Coronary artery (tissue), 2 donors: ENCODE measurements around the gene TMEM114.

Source experiments
- DNase-seq: peaks from one replicate; pipeline ENCODE4 v3.0.0-alpha.2; 2017; ENCODE audit warnings: low spot score
- H3K27ac ChIP-seq, 2 donors: fragments of 200-600 bp; sonication (generic); one replicate each; pipeline ENCODE4 v1.5.1; 2016 to 2019
- H3K4me3 ChIP-seq: fragments of 200-600 bp; sonication (generic); 2 replicates; pipeline ENCODE4 v1.5.1; 2016; ENCODE audit warnings: mild to moderate bottlenecking, moderate library complexity
- TF ChIP-seq, protein P1 (sequence below): fragments of 200-600 bp; sonication (generic); IDR thresholded peaks from one replicate; pipeline ENCODE4 v1.5.1; 2019; ENCODE audit warnings: antibody characterized with exemption

TMEM114 gene

DNA sequence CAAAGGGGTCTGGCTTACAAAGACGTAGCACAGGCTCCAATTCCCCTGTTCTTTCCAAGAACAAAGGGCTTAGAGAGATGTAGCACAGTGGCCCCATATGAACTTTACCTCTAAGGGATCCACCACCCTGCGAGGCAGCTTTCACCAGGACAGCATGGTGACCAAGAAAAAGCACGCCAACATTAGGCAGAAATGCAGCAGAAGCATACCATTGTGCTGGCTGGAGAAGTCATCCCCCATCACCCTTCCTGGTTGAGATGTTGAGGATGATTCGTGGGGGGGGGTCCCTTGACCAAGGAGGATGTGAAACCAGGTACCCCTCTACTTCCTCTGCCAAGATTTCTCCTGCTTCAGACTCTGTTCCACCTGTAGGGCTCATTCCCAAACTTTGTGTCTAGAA lies 48.4 kb downstream of the TMEM114 start:
- DNase-seq: no peak
- H3K4me3 ChIP-seq: no peak overlapping the region
- TF ChIP-seq, protein P1, sequence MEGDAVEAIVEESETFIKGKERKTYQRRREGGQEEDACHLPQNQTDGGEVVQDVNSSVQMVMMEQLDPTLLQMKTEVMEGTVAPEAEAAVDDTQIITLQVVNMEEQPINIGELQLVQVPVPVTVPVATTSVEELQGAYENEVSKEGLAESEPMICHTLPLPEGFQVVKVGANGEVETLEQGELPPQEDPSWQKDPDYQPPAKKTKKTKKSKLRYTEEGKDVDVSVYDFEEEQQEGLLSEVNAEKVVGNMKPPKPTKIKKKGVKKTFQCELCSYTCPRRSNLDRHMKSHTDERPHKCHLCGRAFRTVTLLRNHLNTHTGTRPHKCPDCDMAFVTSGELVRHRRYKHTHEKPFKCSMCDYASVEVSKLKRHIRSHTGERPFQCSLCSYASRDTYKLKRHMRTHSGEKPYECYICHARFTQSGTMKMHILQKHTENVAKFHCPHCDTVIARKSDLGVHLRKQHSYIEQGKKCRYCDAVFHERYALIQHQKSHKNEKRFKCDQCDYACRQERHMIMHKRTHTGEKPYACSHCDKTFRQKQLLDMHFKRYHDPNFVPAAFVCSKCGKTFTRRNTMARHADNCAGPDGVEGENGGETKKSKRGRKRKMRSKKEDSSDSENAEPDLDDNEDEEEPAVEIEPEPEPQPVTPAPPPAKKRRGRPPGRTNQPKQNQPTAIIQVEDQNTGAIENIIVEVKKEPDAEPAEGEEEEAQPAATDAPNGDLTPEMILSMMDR: no peak
- no peak overlapping the region for H3K27ac ChIP-seq

DNA sequence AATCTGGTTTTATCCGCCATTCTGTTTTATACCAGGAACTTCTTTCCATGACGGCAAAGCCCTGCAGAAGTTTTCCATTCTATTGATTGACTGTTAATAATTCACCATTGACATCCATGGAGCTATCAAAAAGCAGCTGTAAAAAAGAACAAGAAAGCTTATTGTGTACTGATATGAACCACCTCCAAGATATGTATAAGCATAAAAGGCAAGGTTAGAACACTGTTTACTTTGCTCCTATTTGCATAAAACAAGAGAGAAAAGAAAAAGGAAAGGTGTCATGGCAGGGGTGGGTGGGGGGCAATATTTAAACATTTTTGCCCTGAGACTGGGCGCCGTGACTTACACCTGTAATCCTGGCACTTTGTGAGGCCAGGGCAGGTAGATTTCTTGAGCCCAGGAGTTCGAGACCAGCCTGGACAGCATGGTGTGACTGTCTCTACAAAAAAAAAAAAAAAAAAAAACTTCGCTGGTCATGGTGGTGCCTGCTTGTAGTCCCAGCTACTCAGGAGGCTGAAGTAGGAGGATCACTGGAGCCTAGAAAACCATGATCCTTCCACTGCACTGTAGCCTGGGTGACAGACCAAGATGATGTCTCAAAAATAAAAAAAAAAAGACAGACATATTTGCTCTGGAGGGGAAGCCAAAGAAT lies 52.5 kb downstream of the TMEM114 start:
- Histone ChIP-seq H3K27ac (no peak overlapping the region), H3K4me3 (no peak overlapping the region)
- TF ChIP-seq, protein P1: no peak
- no peak for DNase-seq

DNA sequence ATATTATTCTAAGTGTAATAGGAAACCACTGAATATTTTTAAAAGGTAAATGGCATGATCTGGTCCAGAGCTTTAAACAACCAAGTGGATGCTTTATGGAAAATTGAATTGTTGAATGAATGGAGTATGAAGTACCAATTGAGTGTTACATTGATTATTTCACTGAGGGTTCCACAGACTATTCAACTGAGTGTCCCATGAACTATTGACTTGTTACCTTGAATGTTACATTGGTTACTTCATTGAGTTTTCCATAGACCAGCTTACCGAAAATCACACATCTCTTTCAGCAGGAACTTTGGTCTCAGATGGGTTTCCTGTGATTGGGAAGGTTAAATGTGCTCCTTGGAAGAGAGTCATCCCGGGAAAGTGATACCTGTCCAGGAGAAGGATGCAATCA lies 56.8 kb downstream of the TMEM114 start:
- TF ChIP-seq, protein P1: no peak
- Histone ChIP-seq H3K27ac (no peak overlapping the region), H3K4me3 (no peak overlapping the region)
- no peak for DNase-seq

DNA sequence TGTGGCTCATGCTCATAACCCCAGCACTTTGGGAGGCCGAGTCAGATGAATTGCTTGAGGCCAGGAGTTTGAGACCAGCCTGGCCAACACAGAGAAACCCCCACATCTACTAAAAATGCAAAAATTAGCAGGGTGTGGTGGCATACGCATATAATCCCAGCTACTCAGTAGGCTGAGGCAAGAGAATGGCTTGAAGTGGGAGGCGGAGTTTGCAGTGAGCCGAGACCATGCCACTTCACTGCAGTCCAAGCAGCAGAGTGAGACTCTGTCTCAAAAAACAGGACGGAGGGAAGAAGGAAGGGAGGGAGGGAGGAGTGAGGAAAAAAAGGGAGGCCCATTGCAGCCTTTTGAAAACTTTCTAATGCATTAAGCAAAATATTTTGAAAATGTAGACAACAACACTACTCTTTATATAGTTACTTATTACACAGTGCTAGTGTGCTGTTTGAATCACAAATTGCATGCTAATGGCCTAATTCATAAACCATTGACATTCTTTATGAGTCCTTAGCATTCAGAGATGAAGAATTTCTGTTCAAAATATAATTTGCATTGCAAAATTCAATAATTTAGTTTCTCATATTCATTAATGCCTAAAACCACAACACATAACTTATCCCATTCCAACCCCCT lies 59.4 kb downstream of the TMEM114 start:
- Histone ChIP-seq H3K27ac (no peak overlapping the region), H3K4me3 (no peak overlapping the region)
- TF ChIP-seq, protein P1: no peak
- DNase-seq: no peak

DNA sequence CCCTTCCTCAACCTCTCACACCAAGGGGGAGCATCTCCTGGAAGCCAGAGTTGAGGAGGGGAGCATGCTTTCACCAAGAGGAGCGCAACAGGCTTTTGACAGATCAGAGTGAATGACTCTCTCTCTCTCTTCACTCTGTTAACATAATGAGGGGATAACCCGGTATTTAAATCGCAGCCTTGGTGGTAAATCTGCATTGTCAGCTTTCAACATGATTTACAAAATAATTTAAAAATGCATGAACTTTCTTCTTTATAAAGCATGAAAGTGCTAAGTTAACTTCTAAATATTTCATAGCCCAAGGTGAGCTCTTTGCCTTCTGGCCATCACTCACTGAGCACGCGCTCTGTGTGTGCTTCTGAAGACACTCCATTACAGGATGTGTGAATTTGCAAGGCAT lies 61.8 kb downstream of the TMEM114 start:
- no peak for DNase-seq
- H3K27ac ChIP-seq: no peak overlapping the region
- H3K4me3 ChIP-seq: no peak overlapping the region
- TF ChIP-seq, protein P1: no peak

DNA sequence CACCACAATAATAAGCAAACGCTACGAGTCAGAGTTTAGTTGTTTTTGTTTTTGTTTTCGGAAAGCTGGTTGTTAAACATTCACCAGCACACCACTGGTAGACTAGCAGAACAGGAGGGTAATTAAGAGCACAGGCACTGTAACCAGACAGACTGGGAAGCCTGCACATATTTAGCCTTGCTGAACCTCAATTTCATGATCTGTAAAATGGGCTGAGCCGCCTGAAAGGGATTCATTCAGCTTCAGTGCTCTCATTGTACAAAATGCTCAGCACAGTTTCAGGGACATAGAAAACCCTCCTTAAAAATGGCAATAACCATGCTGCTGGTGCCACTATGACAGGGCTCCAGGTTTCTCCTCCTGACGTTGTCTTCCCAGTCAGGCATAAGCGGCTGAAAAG lies 66.4 kb downstream of the TMEM114 start:
- TF ChIP-seq, protein P1: no peak
- DNase-seq: no peak

DNA sequence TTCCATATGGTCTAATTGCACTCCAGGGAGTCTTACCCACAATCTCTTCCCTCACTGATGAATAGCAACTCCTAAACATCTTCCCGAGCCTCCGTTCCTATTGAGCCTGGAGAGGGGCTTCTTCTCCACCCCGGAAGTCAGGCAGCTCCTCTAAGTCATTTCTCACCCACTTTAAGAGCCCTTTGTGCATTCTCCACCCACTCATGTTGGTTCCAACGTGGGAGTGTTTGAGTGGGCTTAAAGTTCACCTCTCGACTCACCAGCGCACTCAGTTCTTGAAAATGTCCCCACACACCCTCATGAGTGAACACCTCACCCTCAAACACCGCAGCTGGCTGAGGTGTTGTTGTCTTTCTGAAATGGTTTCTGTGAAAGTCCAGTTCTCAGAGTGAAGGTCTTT lies 67.6 kb downstream of the TMEM114 start:
- no peak for DNase-seq
- TF ChIP-seq, protein P1: no peak
- H3K27ac ChIP-seq: no peak overlapping the region
- no peak overlapping the region for H3K4me3 ChIP-seq

More for the DNA sequence above, 66.4 kb downstream of the TMEM114 start:
- no peak overlapping the region for H3K4me3 ChIP-seq
- H3K27ac ChIP-seq: no peak overlapping the region
